B cell (primary cell): ENCODE measurements around the gene RHOBTB3. TPM values are rescaled to one million over a fixed set of nuclear protein-coding genes. Genes with fewer than 3 reads are reported as not detected.

Experiments used
- ATAC-seq: fragments of 200-7000 bp; cut with Tn5 transposase; one replicate; pipeline ENCODE4 v1.10.0; 2021; ENCODE audit warnings: low read depth, mild to moderate bottlenecking, moderate number of reproducible peaks, moderate library complexity
- CTCF ChIA-PET: fragments of 350-600 bp; sonication (Branson Sonifier 250); formaldehyde crosslinking; loops from one replicate; lab custom pipeline; 2021; ENCODE audit warnings: antibody characterized with exemption, inconsistent platforms; lab: Charles Lee
- POLR2A ChIA-PET: fragments of 350-600 bp; sonication (Branson Sonifier 250); formaldehyde crosslinking; loops from one replicate; lab custom pipeline; 2021; ENCODE audit warnings: antibody characterized with exemption; lab: Charles Lee
- DNase-seq: peaks from one replicate; pipeline ENCODE4 v3.0.0; 2013
- H2AFZ ChIP-seq: 2 replicates; pipeline ENCODE4 v1.6.1; 2012; ENCODE audit warnings: mild to moderate bottlenecking, low read depth, low read length; ENCODE audit not compliant: insufficient read depth, poor library complexity, severe bottlenecking
- H3K27ac ChIP-seq, 2 donors: 1 replicate in 1 of 2; 2 replicates in 1 of 2; pipeline ENCODE4 v1.5.1; 2012 to 2013; ENCODE audit warnings: low read length in 2 of 2, mild to moderate bottlenecking in 2 of 2, moderate library complexity in 1 of 2
- H3K27me3 ChIP-seq, 4 experiments: fragments of 200-600 bp in 1 of 4; sonication (generic) in 1 of 4; replicated peaks in 1 of 4; 1 replicate in 2 of 4; 2 replicates in 2 of 4; pipeline versions ENCODE4 v1.6.1 to v1.7.0; 2013 to 2016; ENCODE audit warnings: low read length in 3 of 4, mild to moderate bottlenecking in 2 of 4, mixed read lengths in 1 of 4, moderate library complexity in 1 of 4; ENCODE audit not compliant: insufficient read depth in 4 of 4, control insufficient read depth in 3 of 4; ENCODE audit errors: control extremely low read depth in 1 of 4
- H3K36me3 ChIP-seq, 2 experiments: replicated peaks in 1 of 2; 1 replicate in 1 of 2; 2 replicates in 1 of 2; pipeline versions ENCODE4 v1.6.1 to v1.7.1; 2013; ENCODE audit warnings: low read length in 1 of 2; ENCODE audit not compliant: insufficient read depth in 2 of 2, control insufficient read depth in 1 of 2; ENCODE audit errors: control extremely low read depth in 1 of 2, extremely low read depth in 1 of 2
- H3K4me1 ChIP-seq, 2 donors: fragments of 200-600 bp in 1 of 2; sonication (generic) in 1 of 2; 1 replicate in 1 of 2; 2 replicates in 1 of 2; pipeline versions ENCODE4 v1.5.1 to v1.6.1; 2013 to 2017; ENCODE audit warnings: low read length in 2 of 2; ENCODE audit not compliant: control insufficient read depth in 2 of 2, insufficient read depth in 2 of 2
- H3K4me2 ChIP-seq: replicated peaks from 2 replicates; pipeline ENCODE3; 2012; ENCODE audit warnings: mild to moderate bottlenecking, low read depth, low read length; ENCODE audit not compliant: poor library complexity, severe bottlenecking
- H3K4me3 ChIP-seq, 5 experiments: fragments of 200-600 bp in 1 of 5; sonication (generic) in 1 of 5; 1 replicate in 3 of 5; 2 replicates in 2 of 5; pipeline versions ENCODE4 v1.5.1 to v1.7.0; 2011 to 2016; ENCODE audit warnings: low read length in 4 of 5, mild to moderate bottlenecking in 4 of 5, low read depth in 2 of 5, control low read depth in 1 of 5, moderate library complexity in 1 of 5; ENCODE audit not compliant: insufficient read depth in 1 of 5; ENCODE audit errors: control extremely low read depth in 1 of 5, extremely low read depth in 1 of 5
- H3K79me2 ChIP-seq: fragments of 200-600 bp; sonication (generic); one replicate; pipeline ENCODE4 v1.6.0; 2016; ENCODE audit warnings: low read length; ENCODE audit not compliant: control insufficient read depth, insufficient read depth
- H3K9ac ChIP-seq: fragments of 200-600 bp; sonication (generic); 2 replicates; pipeline ENCODE4 v1.6.1; 2017; ENCODE audit warnings: mild to moderate bottlenecking, low read length, moderate library complexity
- H3K9me3 ChIP-seq, 3 donors: one replicate each; pipeline versions ENCODE4 v1.6.1 to v1.7.1; 2013; ENCODE audit warnings: low read length in 2 of 3; ENCODE audit not compliant: control insufficient read depth in 2 of 3, insufficient read depth in 1 of 3; ENCODE audit errors: control extremely low read depth in 1 of 3
- H4K20me1 ChIP-seq: 2 replicates; pipeline ENCODE4 v1.6.0; 2012; ENCODE audit warnings: mild to moderate bottlenecking, low read length; ENCODE audit not compliant: insufficient read depth, control insufficient read depth, poor library complexity, severe bottlenecking
- H3K27ac Mint-ChIP-seq: one replicate; pipeline ENCODE4 v1.8.0; 2021; ENCODE audit warnings: mixed read lengths
- H3K27me3 Mint-ChIP-seq: one replicate; pipeline ENCODE4 v1.8.0; 2021; ENCODE audit warnings: mixed read lengths
- H3K4me1 Mint-ChIP-seq: one replicate; pipeline ENCODE4 v1.8.0; 2021; ENCODE audit warnings: mixed read lengths
- H3K4me3 Mint-ChIP-seq: one replicate; pipeline ENCODE4 v1.8.0; 2021; ENCODE audit warnings: mixed read lengths
- H3K9me3 Mint-ChIP-seq: one replicate; pipeline ENCODE4 v1.8.0; 2022; ENCODE audit warnings: mixed read lengths; ENCODE audit not compliant: insufficient read depth
- CTCF ChIP-seq: fragments of 200-600 bp; IDR thresholded peaks from one replicate; pipeline ENCODE4 v1.8.0; 2022; ENCODE audit warnings: antibody characterized with exemption, mild to moderate bottlenecking
- EZH2 ChIP-seq: IDR thresholded peaks from 2 replicates; pipeline ENCODE4 v1.6.1; 2012; ENCODE audit warnings: borderline replicate concordance, low read depth, mild to moderate bottlenecking, moderate library complexity, low read length; ENCODE audit not compliant: insufficient read depth, poor library complexity, severe bottlenecking
- WGBS: methylation state at CpG from one replicate; pipeline ENCODE4 v1.1.5; 2013; ENCODE audit warnings: missing lambda C conversion rate; ENCODE audit not compliant: insufficient coverage; 5-methylcytosine and 5-hydroxymethylcytosine counted together
- intact Hi-C: fragments of 100-400 bp; cut with micrococcal nuclease; formaldehyde crosslinking; loops from one replicate; pipeline ENCODE4 v1.10.0; 2022
- polyA plus RNA-seq: library from polyadenylated mRNA; depleted of rRNA; stranded (reverse); fragments of >200 nt; gene quantifications from 2 replicates; pipeline ENCODE4 v1.2.3, GENCODE V29; 2012
- total RNA-seq, 2 donors: library from RNA; stranded (reverse); fragments of 120-200 nt in 1 of 2; gene quantifications; 1 replicate in 1 of 2; 2 replicates in 1 of 2; pipeline versions ENCODE4 v1.2.3 to v1.2.4, GENCODE V29; 2013 to 2022

RHOBTB3 gene
- total and polyA plus RNA-seq, 2 donors (not counting 1 experiment from before 2014, with no cell fraction given), result 1.7 to 5.0 TPM

- no peak for TF ChIP-seq CTCF
- Mint-ChIP-seq H3K9me3 (no peaks in the 10 kb centered on the region), H3K27ac (peak overlapping the region; percentile 93), H3K4me1 (peaks cover 38% of the 10 kb centered on the region), H3K4me3 (peak overlapping the region; percentile 91), H3K27me3 (no peaks in the 10 kb centered on the region)
- peak overlapping the region; percentile 76 for H3K4me2 ChIP-seq
- peaks cover 29 to 34% of the 10 kb centered on the region in 2 donors for H3K4me1 ChIP-seq
- no CpG with 5 or more reads among the region's 1 CpG for WGBS
- ChIA-PET CTCF (interaction anchor here (0.6 to 2.3 kb wide), 8 partner anchors 19 to 117 kb away, joined by 3 to 26 read pairs (median 4); partner anchors contain the start of gene RHOBTB3), POLR2A (interaction anchor here (0.7 to 1.2 kb wide), 3 partner anchors 18 to 72 kb away, joined by 3 to 6 read pairs (median 3); partner anchors contain the start of gene GLRX)
- H3K79me2 ChIP-seq, result no peaks in the 10 kb centered on the region
- H4K20me1 ChIP-seq, result no peaks in the 10 kb centered on the region
- intact Hi-C loops, result loop anchor here (2.0 kb wide), 1 partner anchor 29 kb away; no protein-coding TSS in a partner anchor
- H3K36me3 ChIP-seq, result no peaks in the 10 kb centered on the region
- H2AFZ ChIP-seq, result peak overlapping the region; percentile 39
- peak overlapping the region; percentile 25 to 34 for H3K27ac ChIP-seq
- no peaks in the 10 kb centered on the region for H3K27me3 ChIP-seq
- no peak overlapping the region for H3K9ac ChIP-seq
- no peak overlapping the region for H3K4me3 ChIP-seq
- ATAC-seq (no peak), DNase-seq (no peak)
- H3K9me3 ChIP-seq, result no peaks in the 10 kb centered on the region
Measured at GRCh38 chr5:95761771-95762651, 30.9 kb downstream of the RHOBTB3 start.

GRCh38 chr5:95762652-95763041 is 31.5 kb downstream of the RHOBTB3 start:
- peak overlapping the region; percentile 76 for H3K4me2 ChIP-seq
- Mint-ChIP-seq H3K27ac (peak overlapping the region; percentile 93), H3K27me3 (no peaks in the 10 kb centered on the region), H3K9me3 (no peaks in the 10 kb centered on the region), H3K4me3 (no peak overlapping the region), H3K4me1 (peaks cover 38% of the 10 kb centered on the region)
- H3K4me3 ChIP-seq, result no peak overlapping the region
- no peak overlapping the region for H3K9ac ChIP-seq
- peak overlapping the region; percentile 25 to 34 for H3K27ac ChIP-seq
- ATAC-seq (no peak), DNase-seq (no peak)
- H2AFZ ChIP-seq, result peak overlapping the region; percentile 39
- no peaks in the 10 kb centered on the region for H3K79me2 ChIP-seq
- H3K4me1 ChIP-seq, result peaks cover 29 to 34% of the 10 kb centered on the region in 2 donors
- no peaks in the 10 kb centered on the region for H3K27me3 ChIP-seq
- 96% methylated on average over 5 of the region's 5 CpGs for WGBS
- H4K20me1 ChIP-seq, result no peaks in the 10 kb centered on the region
- ChIA-PET CTCF (interaction anchor here (0.6 to 2.3 kb wide), 7 partner anchors 19 to 118 kb away, joined by 3 to 26 read pairs (median 4); no protein-coding TSS in a partner anchor), POLR2A (interaction anchor here (1.2 kb wide), 1 partner anchor 60 kb away, joined by 3 read pairs; the partner anchor contains the start of gene GLRX)
- H3K36me3 ChIP-seq, result no peaks in the 10 kb centered on the region
- no peaks in the 10 kb centered on the region for H3K9me3 ChIP-seq
- no peak for TF ChIP-seq EZH2
- no peak for TF ChIP-seq CTCF
- intact Hi-C loops, result no loop called here
